Heart left ventricle (tissue), 13 donors: Measurements from ENCODE around the gene EIF6.

ENCODE experiments used
- CTCF ChIP-seq, 12 donors: fragments of 200-600 bp; sonication (generic) in 4 of 12; IDR thresholded peaks; one replicate each; pipeline versions ENCODE4 v1.5.0 to v1.8.0; 2018 to 2022; ENCODE audit warnings: antibody characterized with exemption in 12 of 12, mild to moderate bottlenecking in 5 of 12
- POLR2A ChIP-seq, 2 donors: fragments of 450-650 bp; IDR thresholded peaks; one replicate each; pipeline ENCODE4 v1.6.1; 2017; ENCODE audit warnings: antibody characterized with exemption in 2 of 2, mild to moderate bottlenecking in 2 of 2, moderate library complexity in 2 of 2
- donor health status: ischemic (EF 13 %, LVEDD 7.1; RV severe dilation, severe dysfunction).
- donor health status: DM: no; HTN: yes; CAD: no.
- donor health status: DM: no; HTN: no; CAD: no.
- donor health status: ischemic (EF 25% LVEDD 6.9; RV normal size, moderate dysfunction).
- donor health status: ischemic (EF 25% LVEDD 5.7; RV mildly dilated, moderate dysfunction).
- donor health status: ischemic (EF 35%, LVEDD 5.7; RV mildly dilated, moderate dysfunction).
- donor health status: nonischemic (EF 11% LVEDD 7.7; RV severe dilation, severe dysfunction).
- donor health status: DM: yes; HTN: yes; CAD: no.
- donor health status: PGD.
- donor health status: ischemic (EF 29% LVEDD 5.4; RV normal size, mild dysfunction).
- donor health status: nonischemic (EF 23%, LVEDD 6.1; RV moderate dilation, normal function).

- TF ChIP-seq CTCF (IDR thresholded peaks at IDR 0.05) = no peak
- no peak for TF ChIP-seq POLR2A (IDR thresholded peaks at IDR 0.05)
Observed at GRCh38 chr20:35279040-35279439, 5.5 kb downstream of the EIF6 start.
